Stimulated activated CD8-positive, alpha-beta memory T cell treated with anti-CD3 and anti-CD28 coated beads, Interleukin-7, amount 100 ng/mL, for 4 hours (primary cell): Measurements from ENCODE around the gene NCAPG2.

Source experiments
- DNase-seq, 2 donors: peaks; one replicate each; pipeline ENCODE4 v3.0.0-alpha.2; 2020; ENCODE audit warnings: low read depth in 2 of 2

The NCAPG2 gene

DNA sequence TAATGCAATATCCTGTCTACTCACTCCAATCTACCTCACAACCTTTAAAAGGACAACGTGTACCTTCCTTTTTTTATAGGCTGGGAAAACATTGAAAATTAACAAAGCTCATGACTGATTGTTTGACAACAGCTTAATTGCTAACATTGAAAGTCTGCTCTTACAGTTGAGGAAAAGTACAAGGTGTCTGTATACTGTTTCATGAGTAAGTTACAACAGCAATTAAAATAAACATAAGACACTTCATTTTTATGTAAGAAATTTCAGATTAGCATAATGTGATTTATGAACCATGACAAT lies 28.6 kb upstream of the NCAPG2 start:
- DNase-seq = no peak

GRCh38 chr7:158732494-158733219 lies 28.1 kb upstream of the NCAPG2 start:
- DNase-seq = no peak

DNA sequence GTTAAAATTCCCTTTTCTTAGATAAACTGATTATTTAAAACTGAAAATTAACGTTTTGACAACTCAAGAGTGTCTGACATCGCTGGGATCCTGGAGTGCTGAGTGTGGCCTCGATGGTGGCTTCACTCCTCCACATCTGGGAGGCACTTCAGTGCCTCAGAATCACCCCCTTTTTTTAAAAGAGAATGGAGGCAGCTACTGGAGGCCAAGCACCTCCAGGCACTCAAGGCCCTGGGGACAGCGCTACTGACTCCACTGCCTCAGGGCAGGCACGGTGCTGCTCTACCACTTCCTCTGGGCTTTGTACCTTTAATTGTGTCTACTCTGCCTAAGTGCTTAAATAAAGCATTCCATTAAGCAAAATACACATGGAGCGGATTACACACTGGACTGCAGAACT lies 27.2 kb upstream of the NCAPG2 start:
- no peak for DNase-seq

DNA sequence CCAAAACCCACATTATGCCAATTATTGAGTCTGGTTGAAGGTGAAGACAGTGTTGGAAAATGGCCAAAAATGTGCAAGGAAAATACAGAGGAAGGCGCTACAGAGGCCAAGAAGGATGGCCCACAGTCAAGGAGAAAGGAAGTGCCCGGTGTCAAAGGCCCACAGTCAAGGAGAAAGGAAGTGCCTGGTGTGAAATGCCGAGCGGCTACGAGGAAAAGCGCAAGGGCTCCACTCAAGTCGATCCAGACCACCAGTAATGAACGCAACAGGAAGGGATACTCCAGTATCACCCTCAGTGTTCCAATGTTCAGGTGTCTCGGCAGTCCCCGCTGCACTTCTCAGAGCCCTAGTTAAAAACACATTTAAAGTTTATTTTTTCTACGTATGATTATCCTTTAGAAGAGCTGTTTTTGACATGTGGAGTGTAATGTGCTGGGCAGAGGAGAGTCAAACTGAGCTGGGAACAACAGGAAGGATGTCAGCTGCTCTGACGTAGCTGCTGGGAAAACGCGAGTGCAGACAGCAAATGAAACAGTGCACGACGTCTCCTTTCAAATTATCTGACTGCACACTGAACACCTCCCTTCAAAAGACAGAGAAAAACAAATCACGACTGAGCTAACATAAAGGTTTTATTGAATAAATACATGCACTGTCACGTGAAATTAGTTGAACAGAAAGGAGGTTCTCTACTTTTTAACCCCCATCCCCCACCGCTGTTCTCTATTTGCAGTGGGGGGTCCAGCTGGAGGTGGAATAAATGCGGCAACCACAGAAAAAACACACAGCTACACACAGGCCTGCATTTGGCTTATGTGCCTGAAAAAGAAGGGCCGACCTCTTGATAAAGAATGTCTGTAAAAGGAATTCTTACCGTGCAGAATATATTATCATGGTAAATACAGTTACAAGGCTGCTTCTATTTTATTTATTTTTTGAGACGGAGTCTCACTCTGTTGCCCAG lies 26.1 kb upstream of the NCAPG2 start:
- DNase-seq = no peak

GRCh38 chr7:158729646-158730382 lies 25.2 kb upstream of the NCAPG2 start:
- no peak for DNase-seq

GRCh38 chr7:158728911-158729645 lies 24.5 kb upstream of the NCAPG2 start:
- no peak for DNase-seq

GRCh38 chr7:158727690-158728089 lies 23.1 kb upstream of the NCAPG2 start:
- no peak for DNase-seq

DNA sequence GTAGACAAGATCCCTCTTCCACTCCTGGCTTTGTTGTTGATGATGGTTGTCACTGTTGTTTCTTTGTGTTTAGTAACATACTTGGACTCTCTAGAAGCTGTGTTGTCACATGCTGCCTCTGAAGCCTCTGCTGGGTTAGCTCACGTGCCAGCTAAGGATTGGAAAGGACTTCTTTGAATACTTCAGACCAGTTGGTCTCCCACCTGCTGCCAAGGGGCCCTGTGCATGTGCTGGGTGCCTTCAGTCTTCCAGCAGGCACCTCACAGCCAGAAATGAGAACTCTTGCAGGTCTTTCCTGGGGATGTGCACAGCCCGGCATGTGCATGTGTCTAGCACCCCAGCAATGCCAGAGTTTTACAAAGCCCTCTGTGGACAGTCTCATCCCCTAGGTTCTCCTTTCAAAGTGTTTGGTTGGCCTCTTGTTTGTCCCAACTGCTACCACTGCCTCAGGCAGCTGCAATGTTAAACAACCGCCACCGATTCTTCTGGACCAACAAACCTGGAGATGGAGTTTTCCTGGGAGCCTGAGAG lies 21.7 kb upstream of the NCAPG2 start:
- no peak for DNase-seq

GRCh38 chr7:158725506-158725800 lies 20.8 kb upstream of the NCAPG2 start:
- DNase-seq = no peak

DNA sequence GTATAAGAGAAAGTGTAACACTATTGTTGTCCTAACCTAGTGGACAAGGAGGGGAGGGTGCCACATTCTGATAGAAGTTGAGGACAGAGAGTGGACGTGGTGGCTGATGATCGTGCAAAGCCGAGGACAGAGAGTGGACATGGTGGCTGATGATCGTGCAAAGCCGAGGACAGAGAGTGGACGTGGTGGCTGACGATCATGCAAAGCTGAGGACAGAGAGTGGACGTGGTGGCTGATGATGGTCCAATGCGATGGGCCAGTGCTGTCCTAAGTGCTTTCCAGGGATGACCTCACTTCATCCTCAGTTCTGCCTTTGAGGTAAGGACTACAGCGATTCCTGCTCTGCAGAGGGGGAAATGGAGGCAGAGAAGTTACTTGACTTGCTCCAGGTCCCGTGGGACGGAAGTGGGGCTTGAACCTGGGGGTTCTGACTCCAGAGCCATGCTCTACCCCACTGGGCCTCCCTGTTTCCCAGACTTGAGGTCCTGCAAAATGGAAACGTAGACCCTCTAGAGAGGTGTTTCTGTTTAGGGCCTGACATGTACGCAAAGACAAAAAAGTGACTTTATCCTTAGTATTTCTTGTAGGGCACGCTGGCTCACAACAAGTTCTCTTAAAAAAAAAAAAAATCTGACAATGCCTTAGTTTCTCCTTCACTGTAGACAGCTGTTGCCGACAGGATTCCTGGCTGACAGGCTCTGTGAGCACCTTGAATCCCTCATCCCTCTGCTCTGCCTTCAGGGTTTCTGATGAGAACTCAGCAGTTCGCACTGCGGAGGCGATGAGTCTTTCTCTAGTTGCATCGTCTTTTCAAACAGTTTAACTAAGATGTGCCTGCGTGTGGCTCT lies 20.3 kb upstream of the NCAPG2 start:
- DNase-seq = no peak

- DNase-seq = no peak
These were observed 19.2 kb upstream of the NCAPG2 start for GRCh38 chr7:158723714-158724385.

DNA sequence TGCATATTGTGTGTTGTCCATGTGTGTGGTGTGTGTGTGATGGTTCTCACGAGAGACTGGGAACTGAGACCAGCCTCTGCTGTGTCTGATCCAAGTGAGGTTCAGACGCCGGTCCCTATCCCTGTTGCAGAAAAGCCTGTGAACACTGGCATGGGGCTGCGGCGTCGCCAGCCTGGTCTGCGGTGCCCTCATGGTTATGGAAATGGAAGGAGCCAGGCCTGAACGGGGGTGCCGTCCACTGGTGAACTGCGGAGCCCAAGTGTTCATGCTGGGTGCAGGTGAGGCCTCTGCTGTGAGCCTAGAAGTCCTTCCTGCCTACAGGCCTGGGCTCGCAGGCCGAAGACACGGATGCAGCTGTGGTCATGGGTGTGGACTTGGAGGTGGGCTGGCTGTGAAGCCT lies 18.7 kb upstream of the NCAPG2 start:
- DNase-seq = no peak

DNA sequence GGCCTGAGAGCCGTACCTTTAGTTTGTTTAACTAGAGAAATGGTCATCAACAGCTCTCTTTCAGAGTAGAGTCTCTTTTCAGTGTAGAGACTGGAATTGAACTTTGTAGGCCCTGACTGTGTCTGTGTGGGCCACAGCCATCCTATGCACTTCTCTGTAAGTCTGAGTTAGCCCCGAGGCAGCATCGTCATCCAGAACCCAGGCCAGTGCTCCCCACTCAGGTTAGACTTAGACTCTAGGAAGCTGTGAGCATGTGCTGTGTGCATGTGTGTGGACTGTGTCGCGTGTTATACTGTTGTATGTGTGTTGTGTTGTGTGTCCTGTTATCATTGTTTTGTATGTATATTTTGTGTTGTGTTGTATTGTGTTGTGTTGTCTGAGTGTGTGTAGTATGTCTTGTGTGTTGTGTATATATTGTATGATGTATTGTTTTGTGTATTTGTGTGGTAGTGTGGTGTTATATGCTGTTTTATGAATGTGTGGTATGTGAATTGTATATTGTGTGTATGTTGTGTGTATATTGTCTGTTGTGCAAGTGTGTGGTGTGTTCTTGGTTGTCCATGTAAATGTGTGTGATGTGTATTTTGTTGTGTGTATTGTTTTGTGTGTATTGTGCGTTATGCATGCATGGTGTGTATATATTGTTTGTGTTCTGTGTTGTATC lies 18.1 kb upstream of the NCAPG2 start:
- DNase-seq = no peak

GRCh38 chr7:158720112-158720511 lies 15.5 kb upstream of the NCAPG2 start:
- no peak for DNase-seq

DNA sequence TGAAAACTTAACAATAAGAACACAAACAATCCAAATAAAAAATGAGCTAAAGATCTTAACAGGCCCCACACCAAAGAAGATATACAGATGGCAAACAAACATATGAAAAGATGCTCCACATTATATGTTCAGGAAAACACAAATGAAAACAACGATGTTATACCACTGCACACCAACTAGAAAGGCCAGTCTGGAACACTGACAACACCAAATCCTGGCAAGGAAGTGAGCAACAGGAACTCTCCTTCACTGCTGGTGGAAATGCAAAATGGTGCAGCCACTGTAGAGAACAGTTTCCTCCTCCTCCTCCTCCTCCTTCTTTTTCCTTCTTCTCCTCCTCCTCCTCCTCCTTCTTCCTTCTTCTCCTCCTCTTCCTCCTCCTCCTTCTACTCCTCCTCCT lies 12.2 kb upstream of the NCAPG2 start:
- no peak for DNase-seq

GRCh38 chr7:158710651-158711102 lies 6.1 kb upstream of the NCAPG2 start:
- DNase-seq = no peak

GRCh38 chr7:158707610-158708009 lies 3.0 kb upstream of the NCAPG2 start:
- DNase-seq = no peak

GRCh38 chr7:158706710-158707590 lies 2.3 kb upstream of the NCAPG2 start:
- no peak for DNase-seq

- no peak for DNase-seq
These were observed 1.7 kb upstream of the NCAPG2 start for GRCh38 chr7:158706273-158706704.
